Activated CD4-positive, alpha-beta T cell treated with anti-CD3 and anti-CD28 coated beads, Interleukin-2, amount 10 ng/mL, durations not matched to agents 24 days and 14 days (primary cell): ENCODE measurements around the gene RTL1. TPM values are rescaled to one million over a fixed set of nuclear protein-coding genes. Genes with fewer than 3 reads are reported as not detected.

ENCODE experiments used
- DNase-seq: peaks from one replicate; pipeline ENCODE4 v3.0.0; 2022
- H3K27ac Mint-ChIP-seq: one replicate; pipeline ENCODE4 v1.8.0; 2022; ENCODE audit warnings: mild to moderate bottlenecking, mixed read lengths
- H3K27me3 Mint-ChIP-seq: one replicate; pipeline ENCODE4 v1.8.0; 2022; ENCODE audit warnings: mixed read lengths
- H3K36me3 Mint-ChIP-seq: one replicate; pipeline ENCODE4 v1.8.0; 2022; ENCODE audit warnings: low read depth, mild to moderate bottlenecking, mixed read lengths
- H3K4me1 Mint-ChIP-seq: one replicate; pipeline ENCODE4 v1.8.0; 2021; ENCODE audit warnings: mixed read lengths
- H3K4me3 Mint-ChIP-seq: one replicate; pipeline ENCODE4 v1.8.0; 2022; ENCODE audit warnings: mild to moderate bottlenecking, moderate library complexity, mixed read lengths
- H3K9me3 Mint-ChIP-seq: one replicate; pipeline ENCODE4 v1.8.0; 2021; ENCODE audit warnings: mixed read lengths
- intact Hi-C: fragments of 100-400 bp; cut with micrococcal nuclease; formaldehyde crosslinking; loops from one replicate; pipeline ENCODE4 v1.15.1; 2023
- total RNA-seq: library from RNA; stranded (reverse); gene quantifications from 2 replicates; pipeline ENCODE4 v1.2.3, GENCODE V29; 2022

Gene RTL1
- total RNA-seq, 1 donor from 2014 or later: not detected

DNA sequence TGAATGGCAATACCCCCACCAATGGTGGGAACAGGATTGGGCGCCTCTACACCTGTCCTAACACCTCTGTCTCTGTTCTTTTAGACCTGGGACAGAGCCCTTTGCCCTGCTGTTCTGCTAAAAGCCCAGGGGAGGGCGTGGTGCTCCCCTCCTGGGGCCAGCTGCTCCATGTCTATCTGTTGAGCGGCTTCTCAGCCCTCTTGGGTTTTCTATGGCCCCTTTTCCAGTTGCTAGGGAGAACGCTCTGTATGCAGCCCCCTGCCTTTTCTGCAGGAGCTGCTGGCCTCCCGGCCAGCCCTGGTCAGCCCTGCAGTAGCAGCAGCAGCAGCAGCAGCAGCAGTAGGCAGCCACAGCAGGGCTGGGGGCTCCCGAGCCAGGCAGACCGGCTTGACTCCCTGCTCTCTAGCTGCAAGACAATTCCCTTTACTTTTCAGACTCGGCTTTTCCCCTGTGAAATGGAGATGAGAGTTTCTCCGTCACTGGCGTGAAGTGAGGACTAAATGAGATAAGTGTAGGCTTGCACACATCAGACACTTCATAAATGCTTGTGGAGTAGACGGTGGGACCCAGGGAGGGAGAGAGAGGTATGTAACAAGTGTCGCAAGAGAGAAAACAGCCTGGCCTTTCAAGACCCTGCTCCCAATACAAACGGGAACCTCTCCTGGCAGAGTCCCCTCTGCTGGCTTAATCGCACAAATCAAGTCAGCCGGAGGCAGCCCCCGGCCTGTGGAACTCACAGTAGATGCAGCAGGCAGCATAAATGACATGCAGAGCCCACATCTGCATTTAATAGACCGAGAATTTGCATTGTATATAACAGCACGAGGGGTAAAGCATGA lies 1.0 kb downstream of the RTL1 start:
- peaks cover 45% of the 10 kb centered on the region for H3K27me3 Mint-ChIP-seq
- H3K27ac Mint-ChIP-seq: no peak overlapping the region
- H3K9me3 Mint-ChIP-seq: no peaks in the 10 kb centered on the region

DNA sequence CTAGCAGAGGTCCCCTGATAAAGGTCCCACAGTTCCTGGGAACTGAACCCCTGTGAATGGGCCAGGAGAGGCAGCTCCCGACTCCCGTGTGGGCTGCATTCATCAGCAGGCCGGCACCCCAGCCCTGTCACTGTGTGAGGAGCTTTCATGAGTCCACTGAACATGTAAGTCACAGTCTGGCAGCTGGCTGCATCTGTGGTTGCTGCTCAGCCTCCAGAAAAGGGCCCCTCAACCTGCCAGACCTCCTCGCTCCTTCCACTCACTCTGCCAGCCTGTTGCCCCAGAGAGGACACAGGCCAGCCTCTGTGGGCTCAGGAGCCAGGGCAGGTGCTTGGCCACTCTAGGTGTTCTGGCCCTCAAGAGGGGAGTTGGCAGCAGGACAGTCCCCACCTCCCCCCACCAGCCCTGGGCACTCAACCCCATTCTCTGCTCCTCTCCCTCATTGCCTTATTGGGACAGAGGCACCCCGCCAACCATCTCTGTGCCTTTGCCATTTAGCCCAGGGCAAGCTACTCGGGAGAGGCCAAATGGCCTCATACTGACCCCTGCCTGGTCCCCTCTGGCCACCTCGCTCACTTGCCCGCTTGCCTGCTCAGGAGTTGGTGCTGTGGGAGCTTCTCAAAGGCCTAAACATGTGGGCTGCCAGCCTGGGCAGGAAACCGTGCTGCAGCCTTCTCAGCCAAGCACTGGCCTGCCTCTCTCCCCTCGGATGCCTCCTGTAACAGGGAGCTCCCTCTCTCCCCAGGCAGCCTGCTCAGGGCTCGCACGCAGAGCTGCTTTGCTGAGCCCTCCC lies 1.9 kb downstream of the RTL1 start:
- no peak overlapping the region for H3K27ac Mint-ChIP-seq
- H3K4me3 Mint-ChIP-seq: no peak overlapping the region
- H3K36me3 Mint-ChIP-seq: no peaks in the 10 kb centered on the region
- no peaks in the 10 kb centered on the region for H3K9me3 Mint-ChIP-seq
- intact Hi-C loops: no loop called here
- H3K27me3 Mint-ChIP-seq: peaks cover 45% of the 10 kb centered on the region
- no peak for DNase-seq
- no peaks in the 10 kb centered on the region for H3K4me1 Mint-ChIP-seq

More for the DNA sequence above, 1.0 kb downstream of the RTL1 start:
- H3K36me3 Mint-ChIP-seq: no peaks in the 10 kb centered on the region
- intact Hi-C loops: no loop called here
- H3K4me3 Mint-ChIP-seq: no peak overlapping the region
- DNase-seq: no peak
- no peaks in the 10 kb centered on the region for H3K4me1 Mint-ChIP-seq

DNA sequence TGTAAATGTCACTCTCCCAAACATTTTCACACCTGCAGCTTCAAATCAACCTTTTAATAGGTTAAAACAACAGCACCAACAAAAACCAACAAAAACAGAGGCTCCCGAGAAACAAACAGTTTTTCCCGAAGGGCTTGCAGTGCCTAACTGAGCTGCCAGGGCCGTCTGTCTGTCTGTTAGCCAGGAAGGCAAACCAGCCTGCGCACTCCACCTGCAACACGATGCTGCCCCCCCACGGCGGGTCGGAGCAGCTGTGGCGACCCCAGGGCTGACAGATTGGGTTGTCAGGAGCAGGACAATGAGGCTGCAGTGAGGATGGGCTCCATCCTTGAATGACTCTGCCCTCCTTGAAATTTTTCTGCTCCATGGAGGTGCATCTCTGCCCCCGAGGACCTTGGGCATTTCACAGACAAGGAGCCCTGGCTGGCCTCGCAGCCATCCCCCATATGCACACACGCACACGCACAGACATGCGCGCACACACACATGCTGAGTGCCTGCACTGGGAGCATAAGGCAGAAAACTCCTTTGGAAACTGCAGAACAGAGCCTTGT lies 2.6 kb downstream of the RTL1 start:
- Mint-ChIP-seq H3K4me1 (no peaks in the 10 kb centered on the region), H3K27me3 (peaks cover 44% of the 10 kb centered on the region), H3K27ac (no peak overlapping the region), H3K4me3 (no peak overlapping the region), H3K36me3 (no peaks in the 10 kb centered on the region), H3K9me3 (no peaks in the 10 kb centered on the region)
- intact Hi-C loops: no loop called here
- DNase-seq: no peak

DNA sequence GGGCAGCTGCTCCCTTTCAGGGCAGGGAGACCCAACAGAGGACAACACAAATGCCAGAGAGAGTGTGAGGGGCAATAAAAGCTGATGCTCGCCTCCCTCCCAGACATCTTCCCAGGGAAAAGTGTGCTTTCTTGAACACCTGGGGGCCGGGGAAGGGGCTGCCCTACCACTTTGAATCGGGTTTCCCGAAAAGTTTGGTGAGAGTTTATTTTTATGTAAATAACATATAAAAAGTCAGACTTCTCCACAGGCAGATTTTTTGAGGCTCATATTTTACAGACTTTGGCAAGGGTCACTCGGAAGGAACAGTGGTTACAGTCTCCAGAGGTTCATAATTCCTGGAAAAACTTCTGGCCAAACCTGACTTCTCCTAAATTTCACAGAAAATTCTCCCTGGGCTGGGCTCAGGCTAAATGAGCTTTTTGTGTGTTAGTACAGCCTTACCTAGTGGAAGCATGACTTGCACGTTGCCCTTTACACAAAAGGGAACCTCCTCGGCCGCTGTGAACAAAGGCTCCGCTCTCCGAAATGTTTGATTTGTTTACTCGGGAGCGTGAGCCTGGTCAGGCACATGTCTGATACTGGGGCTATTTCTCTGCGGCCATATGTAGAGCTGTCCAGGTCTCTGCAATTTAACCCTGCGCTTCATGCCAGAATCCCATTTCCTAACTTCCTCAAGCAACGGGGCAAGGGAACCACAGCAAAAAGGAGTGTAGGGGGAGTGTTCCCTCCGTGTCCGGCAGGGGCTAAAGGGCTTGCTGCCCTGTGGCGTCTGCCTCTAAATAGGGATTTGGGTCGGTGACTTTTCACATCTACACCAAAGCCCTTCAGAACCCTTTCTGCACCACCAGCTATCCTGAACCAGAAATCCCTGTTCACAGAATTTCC lies 3.4 kb downstream of the RTL1 start:
- DNase-seq: no peak
- no peaks in the 10 kb centered on the region for H3K9me3 Mint-ChIP-seq
- no peaks in the 10 kb centered on the region for H3K4me1 Mint-ChIP-seq
- intact Hi-C loops: no loop called here
- H3K36me3 Mint-ChIP-seq: no peaks in the 10 kb centered on the region
- peaks cover 38% of the 10 kb centered on the region for H3K27me3 Mint-ChIP-seq
- H3K4me3 Mint-ChIP-seq: no peak overlapping the region
- H3K27ac Mint-ChIP-seq: no peak overlapping the region

DNA sequence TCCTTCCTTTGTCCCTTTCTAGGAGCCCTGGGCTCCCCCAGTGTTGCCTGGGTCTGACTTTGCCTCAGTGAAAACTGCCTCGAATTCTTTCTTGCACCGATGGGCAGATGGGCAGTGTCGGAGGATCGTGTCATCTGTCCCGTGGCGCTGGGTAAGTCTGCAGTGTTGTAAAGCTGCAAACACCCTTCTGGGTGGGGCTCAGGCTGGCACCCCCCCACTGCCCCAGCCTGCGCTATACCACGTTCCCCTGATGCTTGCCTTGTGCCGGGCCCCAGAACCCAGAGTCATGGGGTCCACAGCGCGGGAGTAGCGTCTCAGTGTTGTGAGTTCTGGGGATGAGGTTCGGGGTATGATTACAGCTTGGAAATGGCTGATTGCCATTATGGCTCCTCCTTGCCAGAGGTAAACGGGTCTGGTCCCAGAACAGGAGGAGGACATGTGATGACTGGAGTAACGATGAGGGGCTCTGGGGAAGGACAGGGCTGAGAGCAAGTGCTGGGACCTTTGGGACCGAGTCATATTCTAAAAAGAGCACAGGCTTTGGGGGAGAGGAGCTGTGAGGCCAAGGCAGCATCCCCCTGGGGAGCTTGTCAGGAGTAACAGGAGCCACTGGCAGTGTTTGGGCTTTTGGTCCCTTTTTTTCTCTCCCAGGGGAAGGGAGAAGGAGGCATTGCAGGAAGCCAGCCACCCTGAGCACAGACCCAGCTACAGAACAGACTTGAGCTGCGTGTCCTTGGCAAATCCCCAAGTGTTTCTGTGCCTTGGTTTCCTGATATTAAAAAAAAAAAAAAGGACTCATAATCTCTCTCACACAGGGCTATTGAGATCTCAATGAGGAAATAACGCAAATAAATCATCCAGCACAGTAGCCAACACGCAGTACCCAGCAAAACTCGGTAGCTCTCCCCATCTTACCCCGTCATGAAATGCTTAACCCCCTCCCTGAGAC lies 4.3 kb downstream of the RTL1 start:
- Mint-ChIP-seq H3K36me3 (no peaks in the 10 kb centered on the region), H3K4me1 (no peaks in the 10 kb centered on the region), H3K4me3 (no peak overlapping the region), H3K27ac (no peak overlapping the region), H3K9me3 (no peaks in the 10 kb centered on the region), H3K27me3 (peaks cover 34% of the 10 kb centered on the region)
- DNase-seq: no peak
- intact Hi-C loops: no loop called here

DNA sequence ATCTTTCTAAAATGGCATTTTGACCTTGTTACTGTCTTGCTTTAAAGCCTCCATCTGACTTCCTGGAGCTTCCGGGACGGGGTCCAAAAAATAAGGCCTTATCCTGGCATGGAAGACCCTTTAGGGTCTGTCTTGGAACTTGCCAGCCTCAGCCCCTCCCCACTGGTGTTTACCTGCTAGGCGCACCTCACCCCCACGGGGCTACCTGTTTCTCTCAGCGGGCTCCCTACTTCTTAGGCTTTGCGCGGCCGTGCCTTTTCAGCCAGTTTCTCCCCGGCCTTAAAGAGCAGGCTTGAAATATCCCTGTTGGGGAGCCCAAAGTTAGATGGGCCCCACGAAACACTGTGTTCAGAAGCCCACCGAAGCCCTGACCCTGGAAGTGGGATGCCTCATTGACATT lies 5.1 kb downstream of the RTL1 start:
- H3K4me1 Mint-ChIP-seq: no peaks in the 10 kb centered on the region
- H3K36me3 Mint-ChIP-seq: no peaks in the 10 kb centered on the region
- H3K9me3 Mint-ChIP-seq: no peaks in the 10 kb centered on the region
- H3K4me3 Mint-ChIP-seq: no peak overlapping the region
- no peak for DNase-seq
- intact Hi-C loops: no loop called here
- no peak overlapping the region for H3K27ac Mint-ChIP-seq
- peaks cover 33% of the 10 kb centered on the region for H3K27me3 Mint-ChIP-seq

DNA sequence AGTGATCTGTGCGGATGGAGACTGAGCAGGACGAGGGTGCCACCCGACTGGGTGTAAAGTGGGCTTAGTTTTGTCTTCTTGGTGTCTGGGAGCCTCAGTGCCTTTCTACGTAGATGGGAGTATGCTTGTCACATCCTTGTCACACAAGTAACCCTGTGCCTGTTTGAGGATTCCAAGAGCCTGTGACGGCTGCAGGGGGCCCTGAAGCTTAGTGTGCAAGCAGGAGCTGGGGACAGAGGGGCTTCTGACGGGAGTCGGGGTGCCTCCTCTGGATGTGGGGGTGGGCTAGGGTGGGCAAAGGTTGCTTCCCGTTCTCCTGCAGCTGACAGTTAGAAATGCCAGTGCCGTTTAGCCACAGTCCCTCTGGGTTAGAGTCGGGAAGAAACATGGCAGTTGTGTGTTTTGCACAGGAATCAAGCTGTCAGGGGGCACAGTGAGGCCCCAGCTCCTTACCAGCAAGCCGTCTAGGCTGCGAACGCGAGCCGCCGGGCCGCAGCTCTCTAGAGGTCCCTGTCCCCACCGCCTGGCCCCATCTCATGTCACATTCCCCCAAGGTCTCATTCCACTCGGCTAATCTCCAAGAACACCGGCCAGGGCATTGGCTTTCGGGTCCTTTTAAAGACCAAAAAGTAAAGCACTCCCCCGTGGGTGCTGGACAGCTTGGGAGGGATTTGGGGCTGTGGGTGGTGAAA lies 7.0 kb downstream of the RTL1 start:
- Mint-ChIP-seq H3K4me3 (no peak overlapping the region), H3K27me3 (peaks cover 26% of the 10 kb centered on the region), H3K4me1 (no peaks in the 10 kb centered on the region), H3K27ac (no peak overlapping the region), H3K36me3 (no peaks in the 10 kb centered on the region), H3K9me3 (no peaks in the 10 kb centered on the region)
- intact Hi-C loops: no loop called here
- no peak for DNase-seq

DNA sequence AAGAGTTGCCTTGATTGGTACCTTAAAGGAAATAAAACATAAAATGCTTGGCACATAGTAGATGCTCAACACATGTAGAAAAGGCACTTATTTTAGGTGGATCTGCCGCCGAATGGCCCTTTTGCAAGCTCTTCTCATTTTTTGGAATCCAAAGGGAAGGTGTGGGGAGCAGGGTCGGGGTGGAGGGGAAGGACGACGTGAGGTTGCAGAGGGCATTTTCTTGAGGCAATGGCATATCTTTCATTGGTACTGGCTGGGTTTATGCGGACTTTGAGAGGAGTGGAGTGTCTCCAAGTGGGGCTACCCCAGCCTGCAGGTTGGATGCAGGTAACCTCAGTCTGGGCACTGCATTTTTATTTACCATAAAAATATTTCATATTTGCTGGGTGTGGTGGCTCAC lies 8.1 kb downstream of the RTL1 start:
- no peak for DNase-seq
- H3K27me3 Mint-ChIP-seq: peaks cover 20% of the 10 kb centered on the region

DNA sequence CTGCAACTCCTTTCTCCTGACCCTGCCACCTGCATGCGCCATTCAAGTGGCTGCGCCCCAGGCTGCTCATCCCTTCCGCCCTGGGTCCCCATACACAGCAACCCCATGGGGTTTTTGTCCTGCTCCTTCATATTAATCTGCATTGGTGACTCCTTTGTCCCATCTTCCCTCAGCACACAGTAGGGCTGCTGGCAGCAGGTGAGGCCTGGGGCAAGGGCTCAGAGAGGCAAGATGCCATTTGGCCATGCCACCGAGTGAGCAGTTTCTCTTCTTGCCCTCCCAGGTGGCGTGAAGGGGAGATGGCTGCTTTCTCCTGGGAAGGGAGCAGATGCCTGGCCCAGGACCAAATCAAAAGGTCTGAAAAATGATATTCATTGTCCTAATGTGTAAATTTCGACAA lies 9.1 kb downstream of the RTL1 start:
- Mint-ChIP-seq H3K27me3 (peaks cover 11% of the 10 kb centered on the region), H3K27ac (no peak overlapping the region), H3K36me3 (no peaks in the 10 kb centered on the region), H3K4me1 (no peaks in the 10 kb centered on the region), H3K4me3 (no peak overlapping the region), H3K9me3 (no peaks in the 10 kb centered on the region)
- no peak for DNase-seq
- intact Hi-C loops: no loop called here

More for the DNA sequence above, 8.1 kb downstream of the RTL1 start:
- no peaks in the 10 kb centered on the region for H3K4me1 Mint-ChIP-seq
- no peak overlapping the region for H3K4me3 Mint-ChIP-seq
- no peaks in the 10 kb centered on the region for H3K36me3 Mint-ChIP-seq
- intact Hi-C loops: no loop called here
- no peak overlapping the region for H3K27ac Mint-ChIP-seq
- H3K9me3 Mint-ChIP-seq: no peaks in the 10 kb centered on the region

DNA sequence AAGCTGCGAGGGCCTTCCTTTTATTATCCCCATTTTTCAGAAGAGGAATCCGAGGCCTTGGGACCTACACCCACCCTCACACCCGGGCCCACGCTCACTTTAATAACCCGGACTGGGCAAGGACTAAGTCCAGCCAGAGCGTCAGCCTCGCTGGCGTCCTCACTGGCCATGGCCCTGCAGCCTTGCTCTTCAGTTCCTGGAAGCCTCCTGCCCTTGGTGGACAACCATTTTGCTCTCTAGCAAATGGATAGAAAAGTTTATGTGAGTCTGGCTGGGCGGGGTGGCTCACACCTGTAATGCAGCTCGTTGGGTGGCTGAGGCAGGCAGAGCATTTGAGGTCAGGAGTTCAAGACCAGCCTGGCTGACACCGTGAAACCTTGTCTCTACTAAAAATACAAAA lies 9.8 kb downstream of the RTL1 start:
- Mint-ChIP-seq H3K36me3 (no peaks in the 10 kb centered on the region), H3K27me3 (peaks cover 8% of the 10 kb centered on the region), H3K4me1 (no peaks in the 10 kb centered on the region), H3K9me3 (no peaks in the 10 kb centered on the region), H3K4me3 (no peak overlapping the region), H3K27ac (no peak overlapping the region)
- no peak for DNase-seq
- intact Hi-C loops: no loop called here

DNA sequence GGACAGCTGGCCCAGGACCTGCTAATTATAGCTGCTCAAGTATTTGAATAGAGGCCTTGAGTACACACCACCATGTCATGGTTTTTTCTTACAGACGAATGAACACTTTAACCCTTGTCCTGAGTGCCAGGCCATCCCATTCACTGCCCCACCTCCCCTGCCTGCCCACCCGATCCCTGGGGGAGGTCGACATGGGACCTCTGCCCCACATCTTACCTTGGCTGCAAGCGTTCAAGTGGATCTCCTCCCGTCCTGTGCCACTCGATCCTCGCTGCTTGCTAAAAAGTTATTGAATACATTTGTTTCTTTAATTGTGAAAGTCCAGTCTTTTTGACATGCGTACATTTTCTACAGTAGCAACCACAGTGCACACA lies 10.3 kb downstream of the RTL1 start:
- H3K36me3 Mint-ChIP-seq: no peaks in the 10 kb centered on the region
- H3K27me3 Mint-ChIP-seq: peaks cover 5% of the 10 kb centered on the region
- no peak overlapping the region for H3K4me3 Mint-ChIP-seq
- H3K27ac Mint-ChIP-seq: no peak overlapping the region
- intact Hi-C loops: no loop called here
- no peaks in the 10 kb centered on the region for H3K4me1 Mint-ChIP-seq
- no peak for DNase-seq
- H3K9me3 Mint-ChIP-seq: no peaks in the 10 kb centered on the region

DNA sequence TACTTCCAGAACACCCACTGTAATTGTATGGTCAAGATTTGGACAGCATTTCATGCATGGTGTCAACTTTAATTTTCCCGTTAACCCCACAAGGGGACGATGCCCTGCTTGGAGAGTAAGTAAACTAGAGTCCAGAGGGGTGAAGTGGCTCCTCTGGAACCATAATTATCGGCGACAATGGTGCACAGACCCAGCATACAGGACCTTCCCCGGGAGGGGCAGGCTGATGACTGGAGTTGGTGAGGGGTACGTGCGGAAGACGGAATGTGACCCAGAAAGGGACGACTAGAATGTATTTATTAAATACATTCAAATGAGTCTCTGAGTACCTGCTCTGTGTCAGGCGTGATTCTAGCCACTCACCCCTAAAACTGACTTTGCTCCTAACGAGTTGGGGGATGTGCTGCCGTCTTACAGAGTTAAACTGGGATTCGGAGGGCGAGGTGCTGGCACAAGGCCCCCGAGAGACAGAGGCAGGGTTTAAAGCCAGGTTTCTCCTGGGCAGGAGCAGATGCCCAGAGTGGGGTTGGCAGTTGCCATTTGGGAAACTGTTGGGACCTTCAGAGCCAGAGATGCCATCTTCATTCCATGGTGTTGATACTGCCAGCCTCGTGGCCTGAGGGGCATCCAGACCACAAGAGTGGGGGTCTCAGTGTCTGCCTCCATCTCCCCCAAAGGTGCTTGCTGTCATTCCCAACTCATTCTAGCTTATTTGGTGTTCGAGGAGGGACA lies 10.9 kb downstream of the RTL1 start:
- H3K36me3 Mint-ChIP-seq: no peaks in the 10 kb centered on the region

More for the DNA sequence above, 10.9 kb downstream of the RTL1 start:
- no peaks in the 10 kb centered on the region for H3K4me1 Mint-ChIP-seq
- no peak overlapping the region for H3K4me3 Mint-ChIP-seq
- H3K9me3 Mint-ChIP-seq: no peaks in the 10 kb centered on the region
- intact Hi-C loops: no loop called here
- H3K27me3 Mint-ChIP-seq: peaks cover 9% of the 10 kb centered on the region
- H3K27ac Mint-ChIP-seq: no peak overlapping the region
- DNase-seq: no peak
